ENCODE data around the gene ANKRD11. TPM values are rescaled to one million over a fixed set of nuclear protein-coding genes. Genes with fewer than 3 reads are reported as not detected.
"Not testable (repeated sequence)": the region's sequence is repeated elsewhere in the genome, so short reads cannot be mapped to it uniquely, and the experiment has no call there.

The ANKRD11 gene
- polyA plus RNA-seq, 3 donors from 2014 or later = 3.7 to 14.3 (median 8.5) TPM

GRCh38 chr16:89246903-89247733, 243.2 kb downstream of the ANKRD11 start:
- DNase-seq = peak; percentile 89 to 91 (median 90)
- peaks cover 0 to 4% (median 0%) of the 10 kb centered on the region in 3 donors for H3K27me3 Mint-ChIP-seq (ENCODE audit: low read depth in 3 of 3)
- peaks cover 6 to 10% (median 9%) of the 10 kb centered on the region in 6 donors for H3K9me3 Mint-ChIP-seq
- H3K27ac Mint-ChIP-seq = peak overlapping the region in 4 of 6 donors; percentile 5 to 73 (median 66)
- H3K4me3 Mint-ChIP-seq = peak overlapping the region; percentile 65 to 81 (median 75)
- H3K4me1 Mint-ChIP-seq = peaks cover 15% of the 10 kb centered on the region in 2 donors
- peaks cover 0 to 11% (median 4%) of the 10 kb centered on the region in 3 donors for H3K36me3 Mint-ChIP-seq

DNA sequence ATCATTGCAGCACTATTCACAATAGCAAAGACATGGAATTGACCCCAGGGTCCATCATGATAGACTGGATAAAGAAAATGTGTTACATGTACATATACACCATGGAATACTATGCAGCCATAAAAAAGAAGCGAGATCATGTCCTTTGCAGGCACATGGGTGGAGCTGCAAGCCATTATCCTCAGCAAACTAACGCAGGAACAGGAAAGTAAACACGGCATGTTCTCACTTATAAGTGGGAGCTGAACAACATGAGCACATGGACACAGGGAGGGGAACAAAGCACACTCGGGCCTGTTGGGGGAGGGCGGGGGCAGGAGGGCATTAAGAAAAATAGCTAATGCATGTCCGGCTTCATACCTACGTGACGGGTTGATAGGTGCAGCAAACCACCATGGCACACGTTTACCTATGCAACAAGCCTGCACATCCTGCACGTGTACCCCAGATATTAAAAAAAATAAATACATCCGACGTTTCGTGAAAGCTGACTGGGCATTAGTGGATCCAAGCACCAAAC, 243.9 kb downstream of the ANKRD11 start:
- H3K4me3 Mint-ChIP-seq = peak overlapping the region; percentile 53 to 75 (median 65)
- H3K36me3 Mint-ChIP-seq = peaks cover 0 to 8% (median 4%) of the 10 kb centered on the region in 3 donors
- peaks cover 6 to 9% (median 8%) of the 10 kb centered on the region in 6 donors for H3K9me3 Mint-ChIP-seq
- H3K4me1 Mint-ChIP-seq = peaks cover 17 to 19% of the 10 kb centered on the region in 2 donors
- no peak for DNase-seq
- peak overlapping the region in 3 of 6 donors; percentile 5 to 67 (median 22) for H3K27ac Mint-ChIP-seq
- H3K27me3 Mint-ChIP-seq (ENCODE audit: low read depth in 3 of 3) = peaks cover 0 to 9% (median 4%) of the 10 kb centered on the region in 3 donors

GRCh38 chr16:89244754-89245153, 245.6 kb downstream of the ANKRD11 start:
- Mint-ChIP-seq H3K9me3 (peaks cover 0 to 2% (median 0%) of the 10 kb centered on the region in 6 donors), H3K4me3 (peak overlapping the region in 2 of 5 donors; percentile 7 to 38), H3K36me3 (peaks cover 0 to under 1% (median 0%) of the 10 kb centered on the region in 3 donors), H3K27me3 (ENCODE audit: low read depth in 3 of 3) (peaks cover 9 to 21% (median 19%) of the 10 kb centered on the region in 3 donors), H3K4me1 (peaks cover 22 to 23% of the 10 kb centered on the region in 2 donors), H3K27ac (peak overlapping the region in 1 of 6 donors; percentile 62)
- no peak for DNase-seq

DNA sequence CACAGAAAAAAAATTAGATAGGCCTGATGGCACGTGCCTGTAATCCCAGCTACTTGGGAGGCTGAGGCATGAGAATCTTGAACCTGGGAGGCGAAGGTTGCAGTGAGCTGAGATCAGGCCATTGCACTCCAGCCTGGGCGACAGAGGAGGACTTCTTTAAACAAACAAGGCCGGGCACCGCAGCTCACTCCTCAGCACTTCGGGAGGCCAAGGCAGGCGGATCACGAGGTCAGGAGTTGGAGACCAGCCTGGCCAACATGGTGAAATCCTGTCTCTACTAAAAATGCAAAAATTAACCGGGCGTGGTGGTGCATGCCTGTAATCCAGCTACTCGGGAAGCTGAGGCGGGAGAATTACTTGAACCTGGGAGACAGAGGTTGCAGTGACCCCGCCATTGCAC, 246.1 kb downstream of the ANKRD11 start:
- H3K9me3 Mint-ChIP-seq, H3K4me3 Mint-ChIP-seq, H3K36me3 Mint-ChIP-seq, DNase-seq: not testable (repeated sequence)
- peaks cover 9 to 23% (median 19%) of the 10 kb centered on the region in 3 donors for H3K27me3 Mint-ChIP-seq (ENCODE audit: low read depth in 3 of 3)
- H3K27ac Mint-ChIP-seq = peak overlapping the region in 5 of 6 donors; percentile 43 to 84 (median 66)
- H3K4me1 Mint-ChIP-seq = peaks cover 23% of the 10 kb centered on the region in 2 donors

GRCh38 chr16:89243664-89244063, 246.7 kb downstream of the ANKRD11 start:
- H3K27me3 Mint-ChIP-seq (ENCODE audit: low read depth in 3 of 3) = peaks cover 9 to 23% (median 19%) of the 10 kb centered on the region in 3 donors
- H3K36me3 Mint-ChIP-seq = no peaks in the 10 kb centered on the region
- H3K27ac Mint-ChIP-seq = peak overlapping the region; percentile 43 to 85 (median 78)
- peak overlapping the region in 1 of 5 donors; percentile 57 for H3K4me3 Mint-ChIP-seq
- no peaks in the 10 kb centered on the region for H3K9me3 Mint-ChIP-seq
- H3K4me1 Mint-ChIP-seq = peaks cover 23% of the 10 kb centered on the region in 2 donors
- no peak for DNase-seq

- Mint-ChIP-seq H3K4me3 (peak overlapping the region in 4 of 5 donors; percentile 22 to 57 (median 40)), H3K27ac (peak overlapping the region; percentile 34 to 85 (median 78)), H3K27me3 (ENCODE audit: low read depth in 3 of 3) (peaks cover 9 to 23% (median 19%) of the 10 kb centered on the region in 3 donors), H3K9me3 (no peaks in the 10 kb centered on the region), H3K4me1 (peaks cover 23 to 25% of the 10 kb centered on the region in 2 donors), H3K36me3 (no peaks in the 10 kb centered on the region)
- DNase-seq = no peak
Observed at GRCh38 chr16:89242795-89243200, 247.6 kb downstream of the ANKRD11 start.

GRCh38 chr16:89241187-89242007, 249.0 kb downstream of the ANKRD11 start:
- DNase-seq = peak; percentile 91 to 93 (median 91)
- Mint-ChIP-seq H3K27ac (peak overlapping the region; percentile 94 to 99 (median 96)), H3K9me3 (no peaks in the 10 kb centered on the region), H3K4me3 (peak overlapping the region; percentile 90 to 98 (median 96)), H3K4me1 (peaks cover 23% of the 10 kb centered on the region in 2 donors), H3K36me3 (no peaks in the 10 kb centered on the region), H3K27me3 (ENCODE audit: low read depth in 3 of 3) (peaks cover 9 to 19% (median 19%) of the 10 kb centered on the region in 3 donors)

DNA sequence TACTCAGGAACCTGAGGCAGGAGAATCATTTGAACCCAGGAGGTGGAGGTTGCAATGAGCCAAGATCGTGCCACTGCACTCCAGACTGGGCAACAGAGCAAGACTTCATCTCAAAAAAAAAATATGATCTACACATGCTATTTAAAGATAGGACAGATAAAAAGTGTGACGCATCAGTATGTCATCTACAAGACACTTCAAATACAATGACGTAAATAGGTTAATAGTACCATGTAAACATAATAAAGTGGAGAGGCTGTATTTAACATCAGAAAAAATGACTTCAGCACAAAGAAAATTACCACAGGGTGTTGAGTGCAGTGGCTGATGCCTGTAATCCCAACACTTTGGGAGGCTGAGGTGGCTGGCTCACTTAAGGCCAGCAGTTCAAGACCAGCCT, 252.6 kb downstream of the ANKRD11 start:
- DNase-seq = no peak
- H3K4me1 Mint-ChIP-seq = peaks cover 14 to 15% of the 10 kb centered on the region in 2 donors
- no peak overlapping the region for H3K27ac Mint-ChIP-seq
- H3K4me3 Mint-ChIP-seq = peak overlapping the region in 1 of 5 donors; percentile 50
- peaks cover 11 to 19% (median 19%) of the 10 kb centered on the region in 3 donors for H3K27me3 Mint-ChIP-seq (ENCODE audit: low read depth in 3 of 3)
- peaks cover 10 to 12% (median 11%) of the 10 kb centered on the region in 3 donors for H3K36me3 Mint-ChIP-seq
- H3K9me3 Mint-ChIP-seq = no peaks in the 10 kb centered on the region

DNA sequence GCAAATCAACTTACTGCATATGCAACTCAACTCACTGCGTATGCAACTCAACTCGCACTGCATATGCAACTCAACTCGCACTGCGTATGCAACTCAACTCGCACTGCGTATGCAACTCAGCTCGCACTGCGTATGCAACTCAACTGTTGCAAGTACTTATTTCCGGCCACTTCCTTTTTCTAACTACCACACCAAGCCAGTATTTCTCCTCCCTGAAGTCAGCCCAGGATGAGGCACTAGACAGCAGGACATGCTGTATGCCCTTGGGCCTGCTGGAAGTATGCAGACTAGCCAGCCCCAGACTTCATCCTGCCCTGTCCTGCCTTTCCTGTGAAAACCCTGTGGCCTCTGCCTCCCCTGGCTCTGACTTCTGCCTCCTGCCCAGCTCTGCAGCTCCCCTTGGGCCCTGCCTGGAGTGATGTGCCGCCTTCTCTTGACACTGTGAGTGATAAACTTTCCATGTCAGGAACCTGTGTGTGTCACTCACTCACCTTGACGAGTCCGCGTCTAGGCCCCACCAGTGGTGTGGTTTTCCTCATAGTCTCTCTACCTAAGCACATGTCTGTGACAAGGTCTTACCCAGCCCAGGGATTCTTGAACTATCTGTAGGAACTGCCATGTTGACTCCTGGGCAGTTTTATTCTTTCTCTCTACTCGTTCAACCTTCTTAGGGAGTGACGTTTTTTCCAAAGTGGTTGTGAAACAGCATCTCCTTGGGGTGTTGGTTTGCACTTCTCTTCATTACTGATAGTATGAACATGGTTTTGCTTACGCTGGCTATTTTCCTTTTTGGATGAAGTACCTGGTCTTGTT, 256.5 kb downstream of the ANKRD11 start:
- Mint-ChIP-seq H3K4me3 (no peak overlapping the region), H3K4me1 (peaks cover 2 to 7% of the 10 kb centered on the region in 2 donors), H3K36me3 (peaks cover 22 to 46% (median 29%) of the 10 kb centered on the region in 3 donors), H3K9me3 (peaks cover 0 to 3% (median under 1%) of the 10 kb centered on the region in 6 donors), H3K27me3 (ENCODE audit: low read depth in 3 of 3) (peaks cover 0 to 2% (median 0%) of the 10 kb centered on the region in 3 donors), H3K27ac (no peak overlapping the region)
- DNase-seq = no peak

DNA sequence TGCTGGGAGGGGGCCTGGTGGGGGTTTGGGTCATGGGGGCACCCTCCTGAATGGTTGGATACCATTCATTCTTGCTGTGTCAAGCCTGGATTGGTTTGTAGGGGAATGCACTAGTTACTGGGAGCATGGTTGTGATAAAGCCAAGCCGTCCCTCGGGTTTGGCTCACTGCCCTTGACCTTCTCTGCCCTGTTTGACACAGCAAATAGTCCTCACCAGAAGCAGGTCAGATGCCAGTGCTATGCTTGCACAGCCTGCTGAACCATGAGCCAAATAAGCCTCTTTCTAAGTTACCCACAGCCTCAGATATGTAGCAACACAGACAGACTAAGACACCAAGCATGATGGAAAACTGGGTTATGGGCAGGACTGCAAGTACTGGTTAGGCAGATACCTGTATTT, 258.3 kb downstream of the ANKRD11 start:
- Mint-ChIP-seq H3K9me3 (peaks cover 8 to 19% (median 13%) of the 10 kb centered on the region in 6 donors), H3K36me3 (peaks cover 37 to 64% (median 47%) of the 10 kb centered on the region in 3 donors), H3K4me1 (peaks cover 1 to 7% of the 10 kb centered on the region in 2 donors), H3K27ac (no peak overlapping the region), H3K27me3 (ENCODE audit: low read depth in 3 of 3) (peaks cover 0 to 4% (median 0%) of the 10 kb centered on the region in 3 donors), H3K4me3 (no peak overlapping the region)
- DNase-seq = no peak

DNA sequence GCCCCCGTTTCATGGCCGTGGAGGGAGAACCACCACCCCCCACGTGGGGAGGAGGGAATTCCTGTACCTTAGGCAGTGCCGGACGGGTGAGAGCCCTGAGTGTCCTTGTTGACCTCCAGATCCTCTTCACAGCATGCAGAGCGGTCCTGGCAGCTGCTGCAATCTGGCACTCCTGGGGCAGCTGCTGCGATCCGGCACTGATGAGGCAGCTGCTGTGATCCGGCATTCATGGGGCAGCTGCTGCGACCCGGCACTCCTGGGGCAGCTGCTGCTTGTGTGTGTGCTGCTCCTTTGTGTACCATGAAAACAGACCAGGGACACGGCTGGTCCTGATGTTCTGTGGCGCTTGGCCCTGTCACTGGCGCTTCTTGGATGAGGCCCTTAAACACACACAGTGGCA, 260.1 kb downstream of the ANKRD11 start:
- H3K4me1 Mint-ChIP-seq = peaks cover 2 to 9% of the 10 kb centered on the region in 2 donors
- H3K9me3 Mint-ChIP-seq = peaks cover 10 to 29% (median 16%) of the 10 kb centered on the region in 6 donors
- no peak overlapping the region for H3K4me3 Mint-ChIP-seq
- no peak for DNase-seq
- H3K27ac Mint-ChIP-seq = no peak overlapping the region
- peaks cover 0 to 6% (median 0%) of the 10 kb centered on the region in 3 donors for H3K27me3 Mint-ChIP-seq (ENCODE audit: low read depth in 3 of 3)
- peaks cover 50 to 81% (median 57%) of the 10 kb centered on the region in 3 donors for H3K36me3 Mint-ChIP-seq

GRCh38 chr16:89224665-89225064, 265.7 kb downstream of the ANKRD11 start:
- peaks cover 46 to 73% (median 58%) of the 10 kb centered on the region in 3 donors for H3K36me3 Mint-ChIP-seq
- H3K4me3 Mint-ChIP-seq = no peak overlapping the region
- no peak overlapping the region for H3K27ac Mint-ChIP-seq
- DNase-seq = no peak
- H3K27me3 Mint-ChIP-seq (ENCODE audit: low read depth in 3 of 3) = peaks cover 0 to 5% (median 3%) of the 10 kb centered on the region in 3 donors
- peaks cover 10 to 29% (median 16%) of the 10 kb centered on the region in 6 donors for H3K9me3 Mint-ChIP-seq
- H3K4me1 Mint-ChIP-seq = peaks cover 5 to 18% of the 10 kb centered on the region in 2 donors
